ENCODE results near the gene ZDHHC5.
A peak's percentile ranks its signal among the peaks of the same experiment; 100 is the strongest.
"Not testable (repeated sequence)": the region's sequence is repeated elsewhere in the genome, so short reads cannot be mapped to it uniquely, and the experiment has no call there.

ZDHHC5 gene

GRCh38 chr11:57713835-57714234 lies 45.9 kb downstream of the ZDHHC5 start:
- H3K4me1 ChIP-seq (ENCODE audit: control insufficient read depth, insufficient read depth, low read length, poor library complexity, severe bottlenecking): peaks cover 24% of the 10 kb centered on the region
- no peaks in the 10 kb centered on the region for H3K36me3 ChIP-seq (ENCODE audit: control insufficient read depth, insufficient read depth, low read length)
- no peaks in the 10 kb centered on the region for H3K9me3 ChIP-seq (ENCODE audit: control insufficient read depth, low read length)
- H3K4me3 ChIP-seq (ENCODE audit: insufficient read depth, low read depth, low read length, poor library complexity, severe bottlenecking): no peak overlapping the region
- no peak overlapping the region for H3K27ac ChIP-seq (ENCODE audit: insufficient read depth, low read length, poor library complexity, severe bottlenecking)
- no peak for DNase-seq
- H3K27me3 ChIP-seq (replicated peaks; ENCODE audit: control insufficient read depth, insufficient read depth, low read length, poor library complexity, severe bottlenecking): no peaks in the 10 kb centered on the region

- not testable (repeated sequence) for H3K9me3 ChIP-seq (ENCODE audit: control insufficient read depth, low read length); DNase-seq; H3K27me3 ChIP-seq (replicated peaks; ENCODE audit: control insufficient read depth, insufficient read depth, low read length, poor library complexity, severe bottlenecking); H3K27ac ChIP-seq (ENCODE audit: insufficient read depth, low read length, poor library complexity, severe bottlenecking); H3K36me3 ChIP-seq (ENCODE audit: control insufficient read depth, insufficient read depth, low read length); H3K4me3 ChIP-seq (ENCODE audit: insufficient read depth, low read depth, low read length, poor library complexity, severe bottlenecking)
- H3K4me1 ChIP-seq (ENCODE audit: control insufficient read depth, insufficient read depth, low read length, poor library complexity, severe bottlenecking): peaks cover 18% of the 10 kb centered on the region
Measured at GRCh38 chr11:57716726-57717125, 48.8 kb downstream of the ZDHHC5 start.

- Histone ChIP-seq H3K27ac (ENCODE audit: insufficient read depth, low read length, poor library complexity, severe bottlenecking) (no peak overlapping the region), H3K4me3 (ENCODE audit: insufficient read depth, low read depth, low read length, poor library complexity, severe bottlenecking) (no peak overlapping the region), H3K36me3 (ENCODE audit: control insufficient read depth, insufficient read depth, low read length) (peaks cover 18% of the 10 kb centered on the region), H3K9me3 (ENCODE audit: control insufficient read depth, low read length) (no peaks in the 10 kb centered on the region), H3K27me3 (replicated peaks; ENCODE audit: control insufficient read depth, insufficient read depth, low read length, poor library complexity, severe bottlenecking) (no peaks in the 10 kb centered on the region), H3K4me1 (ENCODE audit: control insufficient read depth, insufficient read depth, low read length, poor library complexity, severe bottlenecking) (no peaks in the 10 kb centered on the region)
- no peak for DNase-seq
Measured at GRCh38 chr11:57727185-57727584, 59.3 kb downstream of the ZDHHC5 start.

GRCh38 chr11:57728829-57729228 lies 60.9 kb downstream of the ZDHHC5 start:
- H3K27me3 ChIP-seq (replicated peaks; ENCODE audit: control insufficient read depth, insufficient read depth, low read length, poor library complexity, severe bottlenecking): no peaks in the 10 kb centered on the region
- H3K4me3 ChIP-seq (ENCODE audit: insufficient read depth, low read depth, low read length, poor library complexity, severe bottlenecking): no peak overlapping the region
- no peak overlapping the region for H3K27ac ChIP-seq (ENCODE audit: insufficient read depth, low read length, poor library complexity, severe bottlenecking)
- no peaks in the 10 kb centered on the region for H3K4me1 ChIP-seq (ENCODE audit: control insufficient read depth, insufficient read depth, low read length, poor library complexity, severe bottlenecking)
- DNase-seq: no peak
- H3K9me3 ChIP-seq (ENCODE audit: control insufficient read depth, low read length): no peaks in the 10 kb centered on the region
- peaks cover 18% of the 10 kb centered on the region for H3K36me3 ChIP-seq (ENCODE audit: control insufficient read depth, insufficient read depth, low read length)

GRCh38 chr11:57729479-57729878 lies 61.6 kb downstream of the ZDHHC5 start:
- Histone ChIP-seq H3K4me1 (ENCODE audit: control insufficient read depth, insufficient read depth, low read length, poor library complexity, severe bottlenecking) (no peaks in the 10 kb centered on the region), H3K36me3 (ENCODE audit: control insufficient read depth, insufficient read depth, low read length) (peaks cover 15% of the 10 kb centered on the region), H3K27ac (ENCODE audit: insufficient read depth, low read length, poor library complexity, severe bottlenecking) (no peak overlapping the region), H3K27me3 (replicated peaks; ENCODE audit: control insufficient read depth, insufficient read depth, low read length, poor library complexity, severe bottlenecking) (no peaks in the 10 kb centered on the region), H3K4me3 (ENCODE audit: insufficient read depth, low read depth, low read length, poor library complexity, severe bottlenecking) (no peak overlapping the region), H3K9me3 (ENCODE audit: control insufficient read depth, low read length) (no peaks in the 10 kb centered on the region)
- DNase-seq: no peak

GRCh38 chr11:57732661-57733060 lies 64.7 kb downstream of the ZDHHC5 start:
- Histone ChIP-seq H3K27ac (ENCODE audit: insufficient read depth, low read length, poor library complexity, severe bottlenecking) (no peak overlapping the region), H3K4me3 (ENCODE audit: insufficient read depth, low read depth, low read length, poor library complexity, severe bottlenecking) (no peak overlapping the region), H3K27me3 (replicated peaks; ENCODE audit: control insufficient read depth, insufficient read depth, low read length, poor library complexity, severe bottlenecking) (no peaks in the 10 kb centered on the region), H3K36me3 (ENCODE audit: control insufficient read depth, insufficient read depth, low read length) (peaks cover 19% of the 10 kb centered on the region), H3K9me3 (ENCODE audit: control insufficient read depth, low read length) (no peaks in the 10 kb centered on the region), H3K4me1 (ENCODE audit: control insufficient read depth, insufficient read depth, low read length, poor library complexity, severe bottlenecking) (no peaks in the 10 kb centered on the region)
- no peak for DNase-seq

- Histone ChIP-seq H3K27me3 (replicated peaks; ENCODE audit: control insufficient read depth, insufficient read depth, low read length, poor library complexity, severe bottlenecking) (no peaks in the 10 kb centered on the region), H3K4me3 (ENCODE audit: insufficient read depth, low read depth, low read length, poor library complexity, severe bottlenecking) (no peak overlapping the region), H3K36me3 (ENCODE audit: control insufficient read depth, insufficient read depth, low read length) (peaks cover 25% of the 10 kb centered on the region), H3K4me1 (ENCODE audit: control insufficient read depth, insufficient read depth, low read length, poor library complexity, severe bottlenecking) (peaks cover 3% of the 10 kb centered on the region), H3K27ac (ENCODE audit: insufficient read depth, low read length, poor library complexity, severe bottlenecking) (no peak overlapping the region), H3K9me3 (ENCODE audit: control insufficient read depth, low read length) (no peaks in the 10 kb centered on the region)
- DNase-seq: no peak
Measured at GRCh38 chr11:57735619-57736298, 67.8 kb downstream of the ZDHHC5 start.

- Histone ChIP-seq H3K4me3 (ENCODE audit: insufficient read depth, low read depth, low read length, poor library complexity, severe bottlenecking) (peak within 1 kb of the TSS; percentile 87), H3K27ac (ENCODE audit: insufficient read depth, low read length, poor library complexity, severe bottlenecking) (peak within 1 kb of the TSS; percentile 92), H3K9me3 (ENCODE audit: control insufficient read depth, low read length) (no peaks in the 10 kb centered on the region), H3K27me3 (replicated peaks; ENCODE audit: control insufficient read depth, insufficient read depth, low read length, poor library complexity, severe bottlenecking) (no peaks in the 10 kb centered on the region), H3K36me3 (ENCODE audit: control insufficient read depth, insufficient read depth, low read length) (peaks cover 38% of the 10 kb centered on the region), H3K4me1 (ENCODE audit: control insufficient read depth, insufficient read depth, low read length, poor library complexity, severe bottlenecking) (peaks cover 11% of the 10 kb centered on the region)
- DNase-seq: peak; percentile 84 to 88 (median 88)
Measured at GRCh38 chr11:57741132-57742086, 73.5 kb downstream of the ZDHHC5 start, which contains the start of gene SELENOH. Gene SELENOH, plus strand, starts transcription at chr11:57741491. Its CDS starts 105 bp downstream, at chr11:57741596.

- H3K27ac ChIP-seq (ENCODE audit: insufficient read depth, low read length, poor library complexity, severe bottlenecking): peak overlapping the region; percentile 92
- H3K36me3 ChIP-seq (ENCODE audit: control insufficient read depth, insufficient read depth, low read length): peaks cover 38% of the 10 kb centered on the region
- H3K27me3 ChIP-seq (replicated peaks; ENCODE audit: control insufficient read depth, insufficient read depth, low read length, poor library complexity, severe bottlenecking): no peaks in the 10 kb centered on the region
- H3K4me3 ChIP-seq (ENCODE audit: insufficient read depth, low read depth, low read length, poor library complexity, severe bottlenecking): peak overlapping the region; percentile 87
- H3K9me3 ChIP-seq (ENCODE audit: control insufficient read depth, low read length): no peaks in the 10 kb centered on the region
- no peak for DNase-seq
- H3K4me1 ChIP-seq (ENCODE audit: control insufficient read depth, insufficient read depth, low read length, poor library complexity, severe bottlenecking): peaks cover 11% of the 10 kb centered on the region
Measured at GRCh38 chr11:57742087-57742452, 74.2 kb downstream of the ZDHHC5 start.

GRCh38 chr11:57744357-57744756 lies 76.4 kb downstream of the ZDHHC5 start:
- Histone ChIP-seq H3K4me3 (ENCODE audit: insufficient read depth, low read depth, low read length, poor library complexity, severe bottlenecking) (no peak overlapping the region), H3K36me3 (ENCODE audit: control insufficient read depth, insufficient read depth, low read length) (peaks cover 21% of the 10 kb centered on the region), H3K4me1 (ENCODE audit: control insufficient read depth, insufficient read depth, low read length, poor library complexity, severe bottlenecking) (peaks cover 11% of the 10 kb centered on the region), H3K27me3 (replicated peaks; ENCODE audit: control insufficient read depth, insufficient read depth, low read length, poor library complexity, severe bottlenecking) (no peaks in the 10 kb centered on the region), H3K9me3 (ENCODE audit: control insufficient read depth, low read length) (no peaks in the 10 kb centered on the region), H3K27ac (ENCODE audit: insufficient read depth, low read length, poor library complexity, severe bottlenecking) (no peak overlapping the region)
- DNase-seq: no peak
